Cardiac fibroblast (primary cell): ENCODE data around the gene NFE2L3.

ENCODE experiments used
- DNase-seq, 2 donors: peaks; one replicate each; pipeline versions ENCODE4 v3.0.0 to v3.0.0-alpha.2; 2010; ENCODE audit warnings: low read depth in 2 of 2
- H3K4me3 ChIP-seq, 2 donors: replicated peaks in 1 of 2; 1 replicate in 1 of 2; 2 replicates in 1 of 2; pipeline ENCODE4 v1.5.1; 2011; ENCODE audit warnings: low read depth in 2 of 2, low read length in 2 of 2, mild to moderate bottlenecking in 2 of 2, moderate library complexity in 1 of 2
- TF ChIP-seq, protein P1 (sequence below): IDR thresholded peaks from one replicate; pipeline ENCODE4 v1.5.1; 2011; ENCODE audit warnings: low read depth, mild to moderate bottlenecking, low read length, inconsistent platforms

NFE2L3 gene

DNA sequence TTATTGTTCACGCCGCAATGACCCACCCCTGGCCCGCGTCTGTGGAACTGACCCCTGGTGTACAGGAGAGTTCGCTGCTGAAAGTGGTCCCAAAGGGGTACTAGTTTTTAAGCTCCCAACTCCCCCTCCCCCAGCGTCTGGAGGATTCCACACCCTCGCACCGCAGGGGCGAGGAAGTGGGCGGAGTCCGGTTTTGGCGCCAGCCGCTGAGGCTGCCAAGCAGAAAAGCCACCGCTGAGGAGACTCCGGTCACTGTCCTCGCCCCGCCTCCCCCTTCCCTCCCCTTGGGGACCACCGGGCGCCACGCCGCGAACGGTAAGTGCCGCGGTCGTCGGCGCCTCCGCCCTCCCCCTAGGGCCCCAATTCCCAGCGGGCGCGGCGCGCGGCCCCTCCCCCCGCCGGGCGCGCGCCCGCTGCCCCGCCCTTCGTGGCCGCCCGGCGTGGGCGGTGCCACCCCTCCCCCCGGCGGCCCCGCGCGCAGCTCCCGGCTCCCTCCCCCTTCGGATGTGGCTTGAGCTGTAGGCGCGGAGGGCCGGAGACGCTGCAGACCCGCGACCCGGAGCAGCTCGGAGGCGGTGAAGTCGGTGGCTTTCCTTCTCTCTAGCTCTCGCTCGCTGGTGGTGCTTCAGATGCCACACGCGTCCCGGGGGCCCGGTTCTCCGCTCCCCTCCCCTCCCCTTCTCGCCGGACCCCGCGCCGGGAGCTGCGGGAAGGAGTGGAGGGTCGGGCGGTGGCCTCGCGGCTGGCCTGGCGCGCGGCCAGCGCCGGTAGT lies 49.4 kb downstream of the NFE2L3 start, which contains the start of gene CBX3:
CBX3 (plus strand) TSS at position 499 of the 772 bp plus-strand sequence. CDS start 1,254 bp downstream, outside the sequence.
- TF ChIP-seq, protein P1, sequence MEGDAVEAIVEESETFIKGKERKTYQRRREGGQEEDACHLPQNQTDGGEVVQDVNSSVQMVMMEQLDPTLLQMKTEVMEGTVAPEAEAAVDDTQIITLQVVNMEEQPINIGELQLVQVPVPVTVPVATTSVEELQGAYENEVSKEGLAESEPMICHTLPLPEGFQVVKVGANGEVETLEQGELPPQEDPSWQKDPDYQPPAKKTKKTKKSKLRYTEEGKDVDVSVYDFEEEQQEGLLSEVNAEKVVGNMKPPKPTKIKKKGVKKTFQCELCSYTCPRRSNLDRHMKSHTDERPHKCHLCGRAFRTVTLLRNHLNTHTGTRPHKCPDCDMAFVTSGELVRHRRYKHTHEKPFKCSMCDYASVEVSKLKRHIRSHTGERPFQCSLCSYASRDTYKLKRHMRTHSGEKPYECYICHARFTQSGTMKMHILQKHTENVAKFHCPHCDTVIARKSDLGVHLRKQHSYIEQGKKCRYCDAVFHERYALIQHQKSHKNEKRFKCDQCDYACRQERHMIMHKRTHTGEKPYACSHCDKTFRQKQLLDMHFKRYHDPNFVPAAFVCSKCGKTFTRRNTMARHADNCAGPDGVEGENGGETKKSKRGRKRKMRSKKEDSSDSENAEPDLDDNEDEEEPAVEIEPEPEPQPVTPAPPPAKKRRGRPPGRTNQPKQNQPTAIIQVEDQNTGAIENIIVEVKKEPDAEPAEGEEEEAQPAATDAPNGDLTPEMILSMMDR = no peak

DNA sequence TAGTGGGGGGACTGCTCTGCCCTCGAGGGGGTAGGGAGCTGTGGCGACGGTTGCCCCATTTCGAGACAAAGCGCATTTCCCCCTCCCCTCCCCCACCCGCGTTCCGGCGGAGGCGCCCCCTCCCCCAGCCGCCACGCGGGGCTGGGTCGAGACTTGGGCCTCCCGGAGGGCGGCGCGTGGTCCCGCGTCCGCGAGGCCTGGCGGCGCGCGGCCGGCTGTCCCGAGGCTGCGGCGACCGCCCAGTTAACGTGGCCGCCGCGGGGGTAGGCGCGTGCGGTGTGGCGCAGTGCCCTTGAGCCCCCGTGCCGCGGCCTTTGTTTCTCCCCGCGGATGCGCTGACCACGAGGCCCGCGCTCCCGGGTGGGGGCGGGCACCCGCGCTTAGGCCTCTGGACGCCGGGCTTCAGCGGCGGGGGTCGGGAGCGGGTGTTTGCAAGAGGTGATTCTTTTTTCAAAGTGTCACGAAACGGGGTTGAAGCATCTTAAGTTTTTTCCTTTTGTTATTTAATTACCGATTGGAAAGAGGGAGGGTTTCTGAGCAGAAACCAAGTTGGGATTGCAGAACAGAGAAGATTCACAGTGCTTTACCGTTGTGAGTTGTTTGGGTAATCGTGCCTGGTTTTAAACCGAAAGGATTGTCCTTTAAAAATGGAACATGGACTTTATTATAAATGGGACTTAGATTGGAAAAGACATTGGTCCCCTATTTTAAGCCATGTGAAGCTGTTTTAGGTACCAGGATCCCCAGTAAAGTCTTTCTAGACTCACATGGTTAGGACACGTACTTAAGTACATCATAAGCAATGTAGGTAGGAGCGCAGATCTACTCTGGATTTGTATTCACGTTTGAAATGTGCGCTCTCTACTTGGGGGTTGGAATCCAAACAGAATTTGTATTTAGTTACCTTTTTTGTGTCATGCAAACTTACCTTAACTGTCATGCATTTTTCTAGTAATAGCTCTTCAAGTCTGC lies 50.3 kb downstream of the NFE2L3 start:
- H3K4me3 ChIP-seq = peak overlapping the region; percentile 98 to 99
- DNase-seq = peak; percentile 41 to 43
- TF ChIP-seq, protein P1 = no peak

More for the DNA sequence above, 49.4 kb downstream of the NFE2L3 start, which contains the start of gene CBX3:
- peak within 1 kb of the TSS; percentile 98 to 99 for H3K4me3 ChIP-seq
- DNase-seq = peak in 1 of 2 donors; percentile 87

DNA sequence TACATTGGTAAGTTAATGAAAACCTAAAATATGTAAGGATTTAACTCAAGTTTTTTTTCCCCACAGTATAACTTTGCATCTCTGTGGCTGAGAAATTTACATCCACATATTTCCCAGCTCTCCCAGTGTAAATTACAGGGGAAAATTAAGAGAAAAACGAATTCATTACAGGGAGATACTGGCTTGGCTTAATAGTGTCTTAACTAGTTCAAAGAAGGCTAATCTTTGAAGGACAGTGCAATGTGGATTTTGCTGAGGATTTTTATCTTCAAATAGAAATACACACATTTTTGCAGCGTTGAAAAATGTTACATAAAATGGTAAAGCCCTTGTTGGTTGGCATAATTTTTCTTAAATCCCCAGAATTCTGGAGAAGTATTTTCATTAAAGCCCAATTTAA lies 51.0 kb downstream of the NFE2L3 start:
- peak overlapping the region; percentile 98 to 99 for H3K4me3 ChIP-seq
- TF ChIP-seq, protein P1 = no peak
- no peak for DNase-seq

DNA sequence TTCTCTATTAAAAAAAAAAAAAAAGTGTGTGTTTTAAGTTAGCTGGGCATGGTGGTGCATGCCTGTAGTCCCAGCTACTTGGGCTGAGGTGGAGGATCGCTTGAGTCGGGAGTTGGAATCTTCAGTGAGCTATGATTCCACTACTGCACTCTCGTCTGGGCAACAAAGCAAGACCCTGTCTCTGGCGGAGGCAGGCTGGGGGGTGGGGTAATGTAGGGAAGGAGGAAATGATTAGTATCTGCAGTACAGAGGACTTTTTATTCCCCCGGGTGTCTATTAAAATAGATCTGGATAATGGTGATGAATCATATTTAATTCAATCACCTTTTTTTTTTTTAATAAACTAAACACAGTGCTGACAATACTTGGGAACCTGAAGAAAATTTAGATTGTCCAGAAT lies 56.0 kb downstream of the NFE2L3 start:
- DNase-seq = no peak
- no peak overlapping the region for H3K4me3 ChIP-seq

DNA sequence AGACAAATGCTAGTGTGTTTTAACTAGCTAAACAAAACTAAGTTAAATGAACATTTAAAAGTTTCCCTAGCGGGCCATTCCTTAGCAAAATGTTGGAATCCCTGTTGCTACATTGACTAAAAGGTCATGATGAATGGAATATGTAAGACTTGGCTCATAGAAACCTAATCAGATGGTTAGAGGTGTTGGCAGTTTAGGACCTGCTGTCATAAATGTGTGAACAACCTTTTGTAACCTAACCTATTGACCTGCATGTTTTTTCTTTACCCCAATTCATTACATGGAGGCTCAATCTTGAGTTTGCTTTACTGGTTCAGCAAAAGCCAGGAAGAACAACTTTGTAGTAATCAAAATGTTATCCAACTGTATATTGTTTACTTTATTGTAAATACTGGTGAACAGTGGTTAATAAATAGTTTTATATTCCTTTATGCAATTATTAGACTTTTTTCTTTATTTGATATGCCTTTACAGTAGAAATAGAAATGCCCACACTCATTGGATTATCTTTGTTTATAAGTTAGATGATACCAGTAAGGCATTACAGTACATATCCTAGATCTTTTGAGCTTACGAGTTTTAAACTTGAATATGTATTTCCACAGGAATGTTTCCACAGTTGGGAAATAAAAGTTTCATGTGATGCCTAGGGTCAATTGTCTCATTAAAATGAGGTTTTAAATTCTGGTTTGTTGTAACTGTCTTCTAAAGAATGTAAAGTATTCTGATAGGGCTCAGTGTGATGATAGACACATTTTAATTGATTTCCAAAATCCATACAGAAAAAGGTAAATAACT lies 61.1 kb downstream of the NFE2L3 start:
- H3K4me3 ChIP-seq = no peak overlapping the region
- TF ChIP-seq, protein P1 = no peak
- no peak for DNase-seq

More for the DNA sequence above, 56.0 kb downstream of the NFE2L3 start:
- TF ChIP-seq, protein P1 = no peak
